ENCODE results near the gene GPATCH2L.
A peak's percentile ranks its signal among the peaks of the same experiment; 100 is the strongest.

Gene GPATCH2L

GRCh38 chr14:76252471-76252870 is 100.7 kb downstream of the GPATCH2L start:
- 83% methylated on average over 2 of the region's 3 CpGs for WGBS (ENCODE audit: insufficient coverage)

GRCh38 chr14:76253111-76253510 is 101.4 kb downstream of the GPATCH2L start:
- no peak overlapping the region for H3K4me3 ChIP-seq (ENCODE audit: control insufficient read depth in 1 of 7, extremely low read depth in 1 of 7, insufficient read depth in 4 of 7, low read depth in 2 of 7, low read length in 6 of 7)
- peaks cover 0 to 7% (median 0%) of the 10 kb centered on the region in 5 experiments for H3K27me3 ChIP-seq (replicated peaks in 2 of 5; ENCODE audit: control insufficient read depth in 4 of 5, insufficient read depth in 5 of 5, low read length in 4 of 5)
- no peak overlapping the region for H3K27ac ChIP-seq (ENCODE audit: insufficient read depth in 1 of 2, low read depth in 1 of 2, low read length in 2 of 2, poor library complexity in 1 of 2, severe bottlenecking in 2 of 2)
- WGBS (ENCODE audit: insufficient coverage) = 96% methylated on average over 6 of the region's 8 CpGs
- POLR2A ChIA-PET = no interaction called here
- H3K4me1 ChIP-seq (ENCODE audit: control extremely low read depth in 1 of 4, control insufficient read depth in 4 of 4, insufficient read depth in 4 of 4, low read length in 3 of 4) = no peaks in the 10 kb centered on the region
- CTCF ChIA-PET = no interaction called here
- DNase-seq = no peak
- no peaks in the 10 kb centered on the region for H3K36me3 ChIP-seq (ENCODE audit: control insufficient read depth in 4 of 4, insufficient read depth in 4 of 4, low read length in 3 of 4)
- peaks cover 0 to 4% (median 0%) of the 10 kb centered on the region in 5 experiments for H3K9me3 ChIP-seq (ENCODE audit: control extremely low read depth in 1 of 5, control insufficient read depth in 4 of 5, insufficient read depth in 2 of 5, low read depth in 1 of 5, low read length in 4 of 5)

More at GRCh38 chr14:76252471-76252870, 100.7 kb downstream of the GPATCH2L start:
- H3K27ac ChIP-seq (ENCODE audit: insufficient read depth in 1 of 2, low read depth in 1 of 2, low read length in 2 of 2, poor library complexity in 1 of 2, severe bottlenecking in 2 of 2) = no peak overlapping the region
- POLR2A ChIA-PET = no interaction called here
- no peak overlapping the region for H3K4me3 ChIP-seq (ENCODE audit: control insufficient read depth in 1 of 7, extremely low read depth in 1 of 7, insufficient read depth in 4 of 7, low read depth in 2 of 7, low read length in 6 of 7)
- H3K9me3 ChIP-seq (ENCODE audit: control extremely low read depth in 1 of 5, control insufficient read depth in 4 of 5, insufficient read depth in 2 of 5, low read depth in 1 of 5, low read length in 4 of 5) = peaks cover 0 to 4% (median 0%) of the 10 kb centered on the region in 5 experiments
- CTCF ChIA-PET = interaction anchor here (0.6 kb wide), 1 partner anchor 203 kb away, joined by 3 read pairs; no protein-coding TSS in a partner anchor
- H3K27me3 ChIP-seq (replicated peaks in 2 of 5; ENCODE audit: control insufficient read depth in 4 of 5, insufficient read depth in 5 of 5, low read length in 4 of 5) = peaks cover 0 to 7% (median 0%) of the 10 kb centered on the region in 5 experiments
- no peaks in the 10 kb centered on the region for H3K4me1 ChIP-seq (ENCODE audit: control extremely low read depth in 1 of 4, control insufficient read depth in 4 of 4, insufficient read depth in 4 of 4, low read length in 3 of 4)
- no peak for DNase-seq
- no peaks in the 10 kb centered on the region for H3K36me3 ChIP-seq (ENCODE audit: control insufficient read depth in 4 of 4, insufficient read depth in 4 of 4, low read length in 3 of 4)

- H3K36me3 ChIP-seq (ENCODE audit: control insufficient read depth in 4 of 4, insufficient read depth in 4 of 4, low read length in 3 of 4) = no peaks in the 10 kb centered on the region
- CTCF ChIA-PET = no interaction called here
Observed at GRCh38 chr14:76256545-76256944, 104.8 kb downstream of the GPATCH2L start.

GRCh38 chr14:76257111-76257803 is 105.5 kb downstream of the GPATCH2L start:
- 98% methylated on average over 4 of the region's 9 CpGs for WGBS (ENCODE audit: insufficient coverage)
- peaks cover 0 to 6% (median 1%) of the 10 kb centered on the region in 4 experiments for H3K4me1 ChIP-seq (ENCODE audit: control extremely low read depth in 1 of 4, control insufficient read depth in 4 of 4, insufficient read depth in 4 of 4, low read length in 3 of 4)
- DNase-seq = no peak
- no peaks in the 10 kb centered on the region for H3K36me3 ChIP-seq (ENCODE audit: control insufficient read depth in 4 of 4, insufficient read depth in 4 of 4, low read length in 3 of 4)
- POLR2A ChIA-PET = interaction anchor here (0.6 kb wide), 1 partner anchor 247 kb away, joined by 3 read pairs; no protein-coding TSS in a partner anchor
- CTCF ChIA-PET = no interaction called here
- H3K9me3 ChIP-seq (ENCODE audit: control extremely low read depth in 1 of 5, control insufficient read depth in 4 of 5, insufficient read depth in 2 of 5, low read depth in 1 of 5, low read length in 4 of 5) = peaks cover 0 to 2% (median 0%) of the 10 kb centered on the region in 5 experiments
- peaks cover 0 to 1% (median 0%) of the 10 kb centered on the region in 5 experiments for H3K27me3 ChIP-seq (replicated peaks in 2 of 5; ENCODE audit: control insufficient read depth in 4 of 5, insufficient read depth in 5 of 5, low read length in 4 of 5)
- H3K27ac ChIP-seq (ENCODE audit: insufficient read depth in 1 of 2, low read depth in 1 of 2, low read length in 2 of 2, poor library complexity in 1 of 2, severe bottlenecking in 2 of 2) = peak overlapping the region in 1 of 2 experiments; percentile 47
- no peak overlapping the region for H3K4me3 ChIP-seq (ENCODE audit: control insufficient read depth in 1 of 7, extremely low read depth in 1 of 7, insufficient read depth in 4 of 7, low read depth in 2 of 7, low read length in 6 of 7)

More at GRCh38 chr14:76256545-76256944, 104.8 kb downstream of the GPATCH2L start:
- POLR2A ChIA-PET = no interaction called here
- H3K27me3 ChIP-seq (replicated peaks in 2 of 5; ENCODE audit: control insufficient read depth in 4 of 5, insufficient read depth in 5 of 5, low read length in 4 of 5) = peaks cover 0 to 2% (median 0%) of the 10 kb centered on the region in 5 experiments
- H3K27ac ChIP-seq (ENCODE audit: insufficient read depth in 1 of 2, low read depth in 1 of 2, low read length in 2 of 2, poor library complexity in 1 of 2, severe bottlenecking in 2 of 2) = no peak overlapping the region
- no peak for DNase-seq
- H3K4me1 ChIP-seq (ENCODE audit: control extremely low read depth in 1 of 4, control insufficient read depth in 4 of 4, insufficient read depth in 4 of 4, low read length in 3 of 4) = peaks cover 0 to 3% (median 1%) of the 10 kb centered on the region in 4 experiments
- H3K4me3 ChIP-seq (ENCODE audit: control insufficient read depth in 1 of 7, extremely low read depth in 1 of 7, insufficient read depth in 4 of 7, low read depth in 2 of 7, low read length in 6 of 7) = no peak overlapping the region
- H3K9me3 ChIP-seq (ENCODE audit: control extremely low read depth in 1 of 5, control insufficient read depth in 4 of 5, insufficient read depth in 2 of 5, low read depth in 1 of 5, low read length in 4 of 5) = peaks cover 0 to 2% (median 0%) of the 10 kb centered on the region in 5 experiments
- WGBS (ENCODE audit: insufficient coverage) = 50% methylated on average over 4 of the region's 4 CpGs

GRCh38 chr14:76257842-76258397 is 106.2 kb downstream of the GPATCH2L start:
- ChIA-PET POLR2A (no interaction called here), CTCF (no interaction called here)
- Histone ChIP-seq H3K4me3 (ENCODE audit: control insufficient read depth in 1 of 7, extremely low read depth in 1 of 7, insufficient read depth in 4 of 7, low read depth in 2 of 7, low read length in 6 of 7) (no peak overlapping the region), H3K27ac (ENCODE audit: insufficient read depth in 1 of 2, low read depth in 1 of 2, low read length in 2 of 2, poor library complexity in 1 of 2, severe bottlenecking in 2 of 2) (peak overlapping the region in 1 of 2 experiments; percentile 47), H3K4me1 (ENCODE audit: control extremely low read depth in 1 of 4, control insufficient read depth in 4 of 4, insufficient read depth in 4 of 4, low read length in 3 of 4) (peaks cover 0 to 6% (median 1%) of the 10 kb centered on the region in 4 experiments), H3K36me3 (ENCODE audit: control insufficient read depth in 4 of 4, insufficient read depth in 4 of 4, low read length in 3 of 4) (no peaks in the 10 kb centered on the region), H3K9me3 (ENCODE audit: control extremely low read depth in 1 of 5, control insufficient read depth in 4 of 5, insufficient read depth in 2 of 5, low read depth in 1 of 5, low read length in 4 of 5) (peaks cover 0 to 2% (median 0%) of the 10 kb centered on the region in 5 experiments), H3K27me3 (replicated peaks in 2 of 5; ENCODE audit: control insufficient read depth in 4 of 5, insufficient read depth in 5 of 5, low read length in 4 of 5) (no peaks in the 10 kb centered on the region)
- DNase-seq = no peak
- 100% methylated on average over 3 of the region's 4 CpGs for WGBS (ENCODE audit: insufficient coverage)

- 97% methylated on average over 6 of the region's 6 CpGs for WGBS (ENCODE audit: insufficient coverage)
- ChIA-PET CTCF (interaction anchor here (1.1 to 1.3 kb wide), 2 partner anchors 12 to 128 kb away, joined by 3 to 4 read pairs; no protein-coding TSS in a partner anchor), POLR2A (no interaction called here)
- Histone ChIP-seq H3K27ac (ENCODE audit: insufficient read depth in 1 of 2, low read depth in 1 of 2, low read length in 2 of 2, poor library complexity in 1 of 2, severe bottlenecking in 2 of 2) (peak overlapping the region in 1 of 2 experiments; percentile 33), H3K27me3 (replicated peaks in 2 of 5; ENCODE audit: control insufficient read depth in 4 of 5, insufficient read depth in 5 of 5, low read length in 4 of 5) (no peaks in the 10 kb centered on the region), H3K9me3 (ENCODE audit: control extremely low read depth in 1 of 5, control insufficient read depth in 4 of 5, insufficient read depth in 2 of 5, low read depth in 1 of 5, low read length in 4 of 5) (no peaks in the 10 kb centered on the region), H3K4me1 (ENCODE audit: control extremely low read depth in 1 of 4, control insufficient read depth in 4 of 4, insufficient read depth in 4 of 4, low read length in 3 of 4) (peaks cover 0 to 6% (median 1%) of the 10 kb centered on the region in 4 experiments), H3K4me3 (ENCODE audit: control insufficient read depth in 1 of 7, extremely low read depth in 1 of 7, insufficient read depth in 4 of 7, low read depth in 2 of 7, low read length in 6 of 7) (no peak overlapping the region), H3K36me3 (ENCODE audit: control insufficient read depth in 4 of 4, insufficient read depth in 4 of 4, low read length in 3 of 4) (no peaks in the 10 kb centered on the region)
- DNase-seq = no peak
Observed at GRCh38 chr14:76259029-76259735, 107.5 kb downstream of the GPATCH2L start.

Data from common myeloid progenitor, CD34-positive (primary cell).